ENCODE results near the gene MAP3K1.

DNA sequence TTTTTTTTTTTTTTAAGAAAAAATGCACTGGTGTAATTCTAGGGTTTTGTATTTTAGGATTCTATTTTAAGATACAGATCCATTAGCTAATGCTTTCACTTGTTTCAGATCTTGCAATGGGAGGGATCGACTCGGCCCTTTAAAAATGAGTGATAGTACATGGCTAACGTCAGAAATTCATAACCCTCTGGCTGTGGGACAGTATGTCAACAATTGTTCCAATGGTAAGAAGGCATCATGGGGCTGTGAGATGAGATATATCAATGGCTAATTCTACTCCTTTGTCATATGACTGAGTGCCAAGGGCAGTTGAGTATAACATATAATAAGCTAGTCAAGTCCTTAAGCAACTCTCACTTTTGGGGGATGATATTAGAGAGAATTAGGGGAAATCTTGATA, 98.4 kb downstream of the MAP3K1 start:
- no peak for TF ChIP-seq POLR2AphosphoS5 (IDR thresholded peaks at IDR 0.05)
- TF ChIP-seq, protein P1, sequence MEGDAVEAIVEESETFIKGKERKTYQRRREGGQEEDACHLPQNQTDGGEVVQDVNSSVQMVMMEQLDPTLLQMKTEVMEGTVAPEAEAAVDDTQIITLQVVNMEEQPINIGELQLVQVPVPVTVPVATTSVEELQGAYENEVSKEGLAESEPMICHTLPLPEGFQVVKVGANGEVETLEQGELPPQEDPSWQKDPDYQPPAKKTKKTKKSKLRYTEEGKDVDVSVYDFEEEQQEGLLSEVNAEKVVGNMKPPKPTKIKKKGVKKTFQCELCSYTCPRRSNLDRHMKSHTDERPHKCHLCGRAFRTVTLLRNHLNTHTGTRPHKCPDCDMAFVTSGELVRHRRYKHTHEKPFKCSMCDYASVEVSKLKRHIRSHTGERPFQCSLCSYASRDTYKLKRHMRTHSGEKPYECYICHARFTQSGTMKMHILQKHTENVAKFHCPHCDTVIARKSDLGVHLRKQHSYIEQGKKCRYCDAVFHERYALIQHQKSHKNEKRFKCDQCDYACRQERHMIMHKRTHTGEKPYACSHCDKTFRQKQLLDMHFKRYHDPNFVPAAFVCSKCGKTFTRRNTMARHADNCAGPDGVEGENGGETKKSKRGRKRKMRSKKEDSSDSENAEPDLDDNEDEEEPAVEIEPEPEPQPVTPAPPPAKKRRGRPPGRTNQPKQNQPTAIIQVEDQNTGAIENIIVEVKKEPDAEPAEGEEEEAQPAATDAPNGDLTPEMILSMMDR (IDR thresholded peaks at IDR 0.05), result no peak

All from prostate gland (tissue), 2 donors.